IPS DF 6.9 (cell line): ENCODE measurements around the gene ZMYND15.
A peak's percentile ranks its signal among the peaks of the same experiment; 100 is the strongest.
"Not testable (repeated sequence)": the region's sequence is repeated elsewhere in the genome, so short reads cannot be mapped to it uniquely, and the experiment has no call there.

Source experiments
- DNase-seq: peaks from one replicate; pipeline ENCODE4 v3.0.0-alpha.2; 2013; ENCODE audit warnings: low read depth, low spot score
- H3K27ac ChIP-seq: one replicate; pipeline ENCODE4 v1.5.1; 2013; ENCODE audit warnings: low read length, control low read depth
- H3K27me3 ChIP-seq: 2 replicates; pipeline ENCODE4 v1.6.1; 2013; ENCODE audit warnings: mild to moderate bottlenecking, low read length; ENCODE audit not compliant: control insufficient read depth, insufficient read depth
- H3K36me3 ChIP-seq: 2 replicates; pipeline ENCODE4 v1.6.1; 2013; ENCODE audit warnings: low read length; ENCODE audit not compliant: control insufficient read depth, insufficient read depth
- H3K4me1 ChIP-seq: 2 replicates; pipeline ENCODE4 v1.6.1; 2013; ENCODE audit warnings: low read length; ENCODE audit not compliant: control insufficient read depth, insufficient read depth
- H3K4me3 ChIP-seq: 2 replicates; pipeline ENCODE4 v1.5.1; 2013; ENCODE audit warnings: mild to moderate bottlenecking, low read length
- H3K9me3 ChIP-seq: 2 replicates; pipeline ENCODE4 v1.6.1; 2013; ENCODE audit warnings: low read length, inconsistent platforms; ENCODE audit not compliant: control insufficient read depth, insufficient read depth
- WGBS: extraction: QIAGEN DNeasy Blood & Tissue Kit; methylation state at CpG from one replicate; pipeline ENCODE4 v1.1.7; 2013; ENCODE audit warnings: mixed read lengths, missing lambda C conversion rate; ENCODE audit not compliant: insufficient read length, insufficient coverage; 5-methylcytosine and 5-hydroxymethylcytosine counted together

ZMYND15 gene, protein sequence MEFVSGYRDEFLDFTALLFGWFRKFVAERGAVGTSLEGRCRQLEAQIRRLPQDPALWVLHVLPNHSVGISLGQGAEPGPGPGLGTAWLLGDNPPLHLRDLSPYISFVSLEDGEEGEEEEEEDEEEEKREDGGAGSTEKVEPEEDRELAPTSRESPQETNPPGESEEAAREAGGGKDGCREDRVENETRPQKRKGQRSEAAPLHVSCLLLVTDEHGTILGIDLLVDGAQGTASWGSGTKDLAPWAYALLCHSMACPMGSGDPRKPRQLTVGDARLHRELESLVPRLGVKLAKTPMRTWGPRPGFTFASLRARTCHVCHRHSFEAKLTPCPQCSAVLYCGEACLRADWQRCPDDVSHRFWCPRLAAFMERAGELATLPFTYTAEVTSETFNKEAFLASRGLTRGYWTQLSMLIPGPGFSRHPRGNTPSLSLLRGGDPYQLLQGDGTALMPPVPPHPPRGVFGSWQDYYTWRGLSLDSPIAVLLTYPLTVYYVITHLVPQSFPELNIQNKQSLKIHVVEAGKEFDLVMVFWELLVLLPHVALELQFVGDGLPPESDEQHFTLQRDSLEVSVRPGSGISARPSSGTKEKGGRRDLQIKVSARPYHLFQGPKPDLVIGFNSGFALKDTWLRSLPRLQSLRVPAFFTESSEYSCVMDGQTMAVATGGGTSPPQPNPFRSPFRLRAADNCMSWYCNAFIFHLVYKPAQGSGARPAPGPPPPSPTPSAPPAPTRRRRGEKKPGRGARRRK

DNA sequence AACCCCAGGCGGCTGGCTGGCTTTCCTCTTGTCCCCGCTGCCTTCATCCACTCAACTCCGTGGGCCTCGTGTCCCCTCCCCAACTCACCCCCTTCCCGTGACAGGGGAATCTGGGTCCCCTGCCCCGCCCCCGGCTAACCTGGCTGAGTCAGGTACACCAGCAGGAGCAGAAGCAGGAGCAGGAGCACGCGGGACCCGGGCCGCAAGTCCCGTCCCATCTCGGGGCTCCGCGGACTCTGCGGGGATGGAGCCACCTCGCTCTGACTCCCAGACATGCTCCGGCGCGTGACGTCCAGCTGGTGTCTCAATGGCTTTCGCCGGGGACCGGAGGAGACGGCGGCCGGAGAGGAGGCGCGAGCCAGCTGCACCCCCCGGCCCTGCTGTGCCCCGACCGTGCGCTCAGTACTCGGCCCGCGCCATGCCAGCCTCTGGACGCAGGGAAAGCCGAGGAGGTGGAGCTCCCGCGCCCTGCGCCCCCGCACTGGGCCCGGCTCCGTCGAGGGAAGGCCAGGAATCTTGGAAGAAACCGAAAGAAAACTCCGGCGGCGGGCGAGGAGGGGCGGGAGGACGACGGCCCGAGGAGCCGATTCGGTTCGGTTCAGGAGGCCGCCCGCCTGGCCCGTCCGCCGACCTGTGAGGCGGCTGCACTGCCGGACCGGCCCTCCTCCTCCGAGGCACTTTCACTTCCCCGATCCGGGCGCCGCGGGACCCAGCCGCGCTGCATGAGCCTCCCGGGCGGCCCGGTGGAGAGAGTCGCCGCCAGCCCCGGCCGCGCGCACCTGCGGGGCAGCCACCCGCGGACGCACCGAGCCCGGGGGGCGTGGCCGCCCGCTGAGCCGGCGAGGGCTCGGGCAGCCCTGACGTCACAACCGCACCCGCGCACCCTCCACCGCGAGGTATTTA is at the start of gene ZMYND15, which contains the start of gene CXCL16:
Gene ZMYND15 (plus strand): TSS at position 712 of the 903 bp plus-strand sequence. CDS start 716 bp downstream, outside the sequence.
Gene CXCL16 (minus strand): TSS at position 807 of the 903 bp plus-strand sequence. CDS start 589 bp downstream, at position 218.
- WGBS, result no CpG with 5 or more reads among the region's 100 CpGs
- Histone ChIP-seq H3K4me3 (peak within 1 kb of the TSS; percentile 52; the same call in 1 of the 2 replicates), H3K27ac (no peak within 1 kb of the TSS), H3K36me3 (no peaks in the 10 kb centered on the region), H3K9me3 (no peaks in the 10 kb centered on the region), H3K4me1 (no peaks in the 10 kb centered on the region), H3K27me3 (peaks cover 32% of the 10 kb centered on the region)
- DNase-seq, result no peak

DNA sequence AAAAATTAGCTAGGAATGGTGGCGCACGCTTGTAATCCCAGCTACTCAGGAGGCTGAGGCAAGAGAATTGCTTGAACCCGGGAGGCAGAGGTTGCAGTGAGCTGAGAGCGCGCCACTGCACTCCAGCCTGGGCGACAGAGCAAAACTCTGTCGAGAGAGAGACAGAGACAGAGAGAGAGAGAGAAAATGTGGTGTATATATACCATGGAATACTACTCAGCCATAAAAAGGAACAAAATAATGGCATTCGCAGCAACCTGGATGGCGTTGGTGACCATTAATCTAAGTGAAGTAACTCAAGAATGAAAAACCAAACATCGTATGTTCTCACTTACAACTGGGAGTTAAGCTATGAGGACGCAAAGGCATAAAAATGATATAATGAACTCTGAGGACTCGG is 49.8 kb upstream of the ZMYND15 start:
- H3K36me3 ChIP-seq, H3K4me1 ChIP-seq, H3K27me3 ChIP-seq, H3K27ac ChIP-seq, DNase-seq, H3K4me3 ChIP-seq, H3K9me3 ChIP-seq: not testable (repeated sequence)
- WGBS, result no CpG with 5 or more reads among the region's 12 CpGs

DNA sequence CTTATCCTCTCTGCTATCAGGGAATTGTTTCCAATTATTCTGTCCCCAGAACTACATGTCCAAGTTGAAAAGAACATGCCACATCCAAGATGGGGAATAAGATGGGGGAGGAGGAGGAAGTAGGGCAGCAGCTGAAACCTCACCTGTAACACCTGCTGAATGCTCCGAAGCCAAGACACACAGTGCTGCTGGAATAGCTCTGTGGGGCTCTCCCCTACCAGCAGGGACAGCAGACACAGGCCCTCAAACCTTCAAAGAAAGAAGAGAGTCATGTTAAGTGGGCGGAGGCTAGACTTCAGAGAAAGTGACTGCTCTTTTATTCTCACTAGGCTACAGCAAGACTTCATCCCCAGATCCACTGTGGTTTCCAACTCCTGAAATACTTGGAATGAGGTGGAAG is 48.9 kb upstream of the ZMYND15 start:
- Histone ChIP-seq H3K4me1 (no peaks in the 10 kb centered on the region), H3K4me3 (no peak overlapping the region), H3K27me3 (no peaks in the 10 kb centered on the region), H3K36me3 (peaks cover 5% of the 10 kb centered on the region; the same call in 1 of the 2 replicates), H3K9me3 (no peaks in the 10 kb centered on the region), H3K27ac (no peak overlapping the region)
- no CpG with 5 or more reads among the region's 2 CpGs for WGBS
- DNase-seq, result no peak

DNA sequence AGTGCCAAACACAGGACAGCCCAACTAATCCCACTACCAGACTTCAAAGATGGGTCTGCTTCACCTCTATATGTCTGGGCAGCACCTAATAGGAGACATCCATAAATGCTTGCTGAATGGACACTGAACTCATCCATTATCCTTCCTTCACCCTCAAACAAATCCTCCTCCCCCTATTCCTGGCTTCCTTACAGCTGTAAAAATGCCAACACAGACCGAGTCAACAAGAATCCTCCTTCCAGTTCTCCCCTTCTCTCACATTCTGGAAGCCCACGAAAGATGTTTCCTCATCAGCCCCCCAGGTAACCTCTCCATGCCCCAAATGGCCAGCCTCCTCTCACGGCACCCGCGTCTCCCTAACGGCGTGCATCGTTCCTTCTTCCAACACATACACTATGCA is 47.9 kb upstream of the ZMYND15 start:
- no peak for DNase-seq
- Histone ChIP-seq H3K9me3 (no peaks in the 10 kb centered on the region), H3K36me3 (peaks cover 5% of the 10 kb centered on the region; the same call in 1 of the 2 replicates), H3K27me3 (no peaks in the 10 kb centered on the region), H3K4me3 (no peak overlapping the region), H3K4me1 (no peaks in the 10 kb centered on the region), H3K27ac (no peak overlapping the region)
- no CpG with 5 or more reads among the region's 8 CpGs for WGBS

DNA sequence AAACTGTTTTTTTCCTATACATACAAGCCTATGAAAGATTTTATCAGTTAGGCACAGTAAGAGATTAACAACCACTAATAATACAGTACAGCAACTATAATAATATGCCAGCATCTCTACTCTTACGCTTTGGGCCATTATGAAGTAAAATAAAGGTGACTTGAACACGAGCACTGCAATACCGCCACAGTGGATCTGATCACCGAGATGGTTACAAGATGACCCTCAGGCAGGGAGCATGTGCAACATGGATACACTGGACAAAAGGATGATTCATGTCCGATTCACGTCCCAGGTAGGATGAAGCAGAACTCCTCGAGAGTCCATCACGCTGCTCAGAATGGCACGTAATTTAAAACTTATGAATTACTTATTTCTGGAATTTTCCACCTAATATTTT is 46.2 kb upstream of the ZMYND15 start:
- Histone ChIP-seq H3K4me3 (no peak overlapping the region), H3K4me1 (no peaks in the 10 kb centered on the region)
- DNase-seq, result no peak

DNA sequence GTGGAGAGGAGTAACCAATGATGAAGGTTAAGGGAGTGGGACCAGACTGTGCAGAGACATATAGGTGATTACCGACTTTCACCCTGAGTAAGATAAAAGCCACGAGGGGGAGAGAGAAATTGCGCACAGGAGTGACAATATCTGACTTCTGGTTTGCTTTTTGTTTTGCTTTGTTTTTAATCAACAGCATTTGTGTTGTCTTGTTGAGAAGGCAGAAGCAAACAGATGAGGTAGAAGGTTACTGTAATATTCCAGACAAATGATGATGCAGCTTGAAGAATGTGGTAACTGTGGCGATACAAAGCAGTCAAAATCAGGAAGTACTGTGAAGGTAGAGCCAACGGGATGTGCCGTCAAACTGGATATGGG is 43.2 kb upstream of the ZMYND15 start:
- Histone ChIP-seq H3K36me3 (no peaks in the 10 kb centered on the region), H3K27ac (no peak overlapping the region), H3K27me3 (no peaks in the 10 kb centered on the region), H3K4me3 (no peak overlapping the region), H3K9me3 (no peaks in the 10 kb centered on the region), H3K4me1 (no peaks in the 10 kb centered on the region)
- no peak for DNase-seq
- WGBS, result no CpG with 5 or more reads among the region's 6 CpGs

More for the DNA sequence above, 46.2 kb upstream of the ZMYND15 start:
- WGBS, result no CpG with 5 or more reads among the region's 9 CpGs
- Histone ChIP-seq H3K27ac (no peak overlapping the region), H3K27me3 (no peaks in the 10 kb centered on the region), H3K36me3 (peaks cover 5% of the 10 kb centered on the region; the same call in 1 of the 2 replicates), H3K9me3 (no peaks in the 10 kb centered on the region)

DNA sequence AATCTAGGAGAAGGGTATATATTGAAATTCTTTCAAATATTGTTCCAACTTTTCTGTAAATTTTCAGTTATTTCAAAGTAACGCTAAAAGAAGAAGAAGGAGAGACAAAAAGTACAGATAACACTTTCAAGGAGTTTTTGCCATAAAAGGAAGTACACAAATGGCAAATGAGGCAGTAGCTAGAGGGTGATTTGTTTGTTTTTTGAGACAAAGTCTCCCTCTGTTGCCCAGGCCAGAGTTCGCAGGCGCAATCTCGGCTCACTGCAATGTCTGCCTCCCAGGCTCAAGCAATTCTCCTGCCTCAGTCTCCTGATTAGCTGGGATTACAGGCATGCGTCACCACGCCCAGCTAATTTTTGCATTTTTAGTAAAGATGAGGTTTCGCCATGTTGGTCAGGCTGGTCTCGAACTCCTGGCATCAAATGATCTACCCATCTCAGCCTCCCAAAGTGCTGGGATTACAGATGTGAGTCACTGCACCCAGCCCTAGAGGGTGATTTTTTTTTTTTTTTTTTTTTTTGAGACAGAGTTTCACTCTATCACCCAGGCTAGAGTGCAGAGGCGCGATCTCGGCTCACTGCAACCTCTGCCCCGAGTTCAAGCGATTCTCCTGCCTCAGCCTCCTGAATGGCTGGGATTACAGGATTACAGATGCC is 40.1 kb upstream of the ZMYND15 start:
- H3K27ac ChIP-seq, H3K27me3 ChIP-seq, DNase-seq, H3K36me3 ChIP-seq, H3K4me1 ChIP-seq, H3K4me3 ChIP-seq, H3K9me3 ChIP-seq: not testable (repeated sequence)
- no CpG with 5 or more reads among the region's 13 CpGs for WGBS

DNA sequence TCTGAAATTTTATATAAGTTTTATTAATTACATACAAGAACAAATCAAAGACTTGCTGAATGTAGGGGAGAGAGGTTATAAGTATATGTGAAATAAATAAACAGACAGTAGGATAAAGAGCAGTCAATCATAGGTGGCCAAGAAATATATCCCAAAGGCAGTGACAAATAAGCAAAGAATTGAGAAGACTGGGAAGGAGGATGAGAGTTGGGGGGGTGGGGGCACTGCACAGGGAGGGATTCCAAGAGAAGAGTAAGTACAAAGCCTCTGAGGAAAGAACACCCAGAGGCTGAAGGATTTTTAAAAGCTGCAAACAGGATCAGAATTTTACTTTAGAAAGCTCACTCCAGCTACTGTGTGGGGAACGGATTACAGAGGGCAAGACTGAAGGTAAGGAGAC is 38.5 kb upstream of the ZMYND15 start:
- no peaks in the 10 kb centered on the region for H3K36me3 ChIP-seq
- H3K27ac ChIP-seq, result no peak overlapping the region
- no peak overlapping the region for H3K4me3 ChIP-seq
- no peaks in the 10 kb centered on the region for H3K27me3 ChIP-seq
- no peak for DNase-seq
- WGBS, result no CpG with 5 or more reads among the region's 1 CpG
- no peaks in the 10 kb centered on the region; the same call in 1 of the 2 replicates for H3K4me1 ChIP-seq
- no peaks in the 10 kb centered on the region for H3K9me3 ChIP-seq

DNA sequence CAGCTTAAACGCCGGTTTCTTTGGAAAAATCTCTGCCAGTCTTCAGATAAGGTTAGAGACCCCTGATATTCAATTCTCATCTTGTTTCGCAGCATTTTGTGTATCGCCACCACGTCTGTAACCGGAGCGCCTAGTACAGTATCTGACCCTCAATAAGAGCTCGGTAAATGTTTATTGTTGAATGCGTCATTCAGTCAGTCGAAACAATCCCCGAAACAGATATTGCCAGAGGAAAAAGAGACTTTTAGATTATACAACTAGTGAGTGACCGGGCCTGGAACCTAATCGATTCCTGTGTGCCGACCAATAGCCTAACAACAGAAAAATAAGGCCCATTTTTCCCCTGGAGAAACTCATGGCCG is 36.3 kb upstream of the ZMYND15 start:
- Histone ChIP-seq H3K27ac (no peak overlapping the region), H3K36me3 (no peaks in the 10 kb centered on the region), H3K4me1 (no peaks in the 10 kb centered on the region; the same call in 1 of the 2 replicates), H3K27me3 (no peaks in the 10 kb centered on the region), H3K4me3 (peak overlapping the region; percentile 77; the same call in 1 of the 2 replicates), H3K9me3 (no peaks in the 10 kb centered on the region)
- no peak for DNase-seq
- WGBS, result no CpG with 5 or more reads among the region's 15 CpGs
